Activated naive CD4-positive, alpha-beta T cell treated with anti-CD3 and anti-CD28 coated beads, Interleukin-2, amount 50 U/mL, for 72 hours (primary cell): ENCODE measurements around the gene CDKAL1. TPM values are rescaled to one million over a fixed set of nuclear protein-coding genes. Genes with fewer than 3 reads are reported as not detected.

Source experiments
- ATAC-seq, 2 donors: fragments of 150-1000 bp; cut with Tn5 transposase; 2 replicates each; pipeline ENCODE4 v1.10.0; 2021; ENCODE audit warnings: mild to moderate bottlenecking in 2 of 2, moderate library complexity in 2 of 2
- DNase-seq, 2 donors: peaks; one replicate each; pipeline ENCODE4 v3.0.0; 2021 to 2022; ENCODE audit warnings: low spot score in 2 of 2
- H3K27ac Mint-ChIP-seq, 2 donors: one replicate each; pipeline ENCODE4 v1.8.0; 2022; ENCODE audit warnings: mild to moderate bottlenecking in 2 of 2, mixed read lengths in 2 of 2
- H3K36me3 Mint-ChIP-seq, 2 donors: one replicate each; pipeline ENCODE4 v1.8.0; 2022; ENCODE audit warnings: mixed read lengths in 2 of 2
- H3K9me3 Mint-ChIP-seq, 2 donors: one replicate each; pipeline ENCODE4 v1.8.0; 2022; ENCODE audit warnings: mixed read lengths in 2 of 2
- total RNA-seq, 2 donors: library from RNA; stranded (reverse); gene quantifications; one replicate each; pipeline ENCODE4 v1.2.3, GENCODE V29; 2022

CDKAL1 gene
- total RNA-seq, 2 donors from 2014 or later: 24.5 to 30.3 TPM

- DNase-seq (no peak), ATAC-seq (no peak)
- H3K9me3 Mint-ChIP-seq: peaks cover 13 to 20% of the 10 kb centered on the region in 2 donors
- H3K27ac Mint-ChIP-seq: no peak overlapping the region
- peaks cover 29 to 38% of the 10 kb centered on the region in 2 donors for H3K36me3 Mint-ChIP-seq
These were observed 527.6 kb downstream of the CDKAL1 start for GRCh38 chr6:21061892-21062291.

- Mint-ChIP-seq H3K27ac (no peak overlapping the region), H3K9me3 (peaks cover 0 to 6% of the 10 kb centered on the region in 2 donors), H3K36me3 (peaks cover 15 to 19% of the 10 kb centered on the region in 2 donors)
- ATAC-seq (no peak), DNase-seq (no peak)
These were observed 530.6 kb downstream of the CDKAL1 start for GRCh38 chr6:21064756-21065340.

GRCh38 chr6:21067521-21067920 lies 533.3 kb downstream of the CDKAL1 start:
- H3K27ac Mint-ChIP-seq: no peak overlapping the region

GRCh38 chr6:21070620-21071019 lies 536.4 kb downstream of the CDKAL1 start:
- Mint-ChIP-seq H3K27ac (no peak overlapping the region), H3K9me3 (peaks cover 17 to 23% of the 10 kb centered on the region in 2 donors), H3K36me3 (peaks cover 50% of the 10 kb centered on the region in 2 donors)
- ATAC-seq (no peak), DNase-seq (no peak)

More at GRCh38 chr6:21067521-21067920, 533.3 kb downstream of the CDKAL1 start:
- peaks cover 39 to 41% of the 10 kb centered on the region in 2 donors for H3K36me3 Mint-ChIP-seq
- no peak for DNase-seq
- H3K9me3 Mint-ChIP-seq: peaks cover 15 to 18% of the 10 kb centered on the region in 2 donors
- no peak for ATAC-seq

GRCh38 chr6:21071780-21072468 lies 537.7 kb downstream of the CDKAL1 start:
- H3K9me3 Mint-ChIP-seq: peaks cover 21 to 23% of the 10 kb centered on the region in 2 donors
- H3K36me3 Mint-ChIP-seq: peaks cover 45 to 51% of the 10 kb centered on the region in 2 donors
- no peak for DNase-seq
- ATAC-seq: no peak
- H3K27ac Mint-ChIP-seq: no peak overlapping the region

- ATAC-seq (no peak), DNase-seq (no peak)
- H3K36me3 Mint-ChIP-seq: peaks cover 37 to 53% of the 10 kb centered on the region in 2 donors
- peaks cover 21 to 23% of the 10 kb centered on the region in 2 donors for H3K9me3 Mint-ChIP-seq
- no peak overlapping the region for H3K27ac Mint-ChIP-seq
These were observed 539.1 kb downstream of the CDKAL1 start for GRCh38 chr6:21073318-21073839.

GRCh38 chr6:21074484-21074883 lies 540.2 kb downstream of the CDKAL1 start:
- ATAC-seq: no peak
- H3K9me3 Mint-ChIP-seq: peaks cover 21 to 23% of the 10 kb centered on the region in 2 donors
- DNase-seq: no peak
- peaks cover 40 to 60% of the 10 kb centered on the region in 2 donors for H3K36me3 Mint-ChIP-seq
- H3K27ac Mint-ChIP-seq: no peak overlapping the region

GRCh38 chr6:21075986-21076385 lies 541.7 kb downstream of the CDKAL1 start:
- Mint-ChIP-seq H3K36me3 (peaks cover 34 to 48% of the 10 kb centered on the region in 2 donors), H3K9me3 (peaks cover 14 to 15% of the 10 kb centered on the region in 2 donors), H3K27ac (no peak overlapping the region)
- ATAC-seq: no peak
- DNase-seq: no peak

GRCh38 chr6:21078497-21078896 lies 544.2 kb downstream of the CDKAL1 start:
- no peak for DNase-seq
- peaks cover 0 to 4% of the 10 kb centered on the region in 2 donors for H3K9me3 Mint-ChIP-seq
- H3K36me3 Mint-ChIP-seq: peaks cover 12 to 23% of the 10 kb centered on the region in 2 donors
- H3K27ac Mint-ChIP-seq: no peak overlapping the region
- ATAC-seq: no peak

GRCh38 chr6:21079468-21080048 lies 545.3 kb downstream of the CDKAL1 start:
- H3K36me3 Mint-ChIP-seq: peaks cover 11 to 21% of the 10 kb centered on the region in 2 donors
- DNase-seq (no peak), ATAC-seq (no peak)
- H3K27ac Mint-ChIP-seq: no peak overlapping the region
- peaks cover 0 to 4% of the 10 kb centered on the region in 2 donors for H3K9me3 Mint-ChIP-seq

GRCh38 chr6:21080221-21080620 lies 546.0 kb downstream of the CDKAL1 start:
- ATAC-seq: no peak
- no peak for DNase-seq
- peaks cover 0 to 10% of the 10 kb centered on the region in 2 donors for H3K9me3 Mint-ChIP-seq
- H3K36me3 Mint-ChIP-seq: peaks cover 17 to 28% of the 10 kb centered on the region in 2 donors
- no peak overlapping the region for H3K27ac Mint-ChIP-seq

GRCh38 chr6:21082091-21082490 lies 547.8 kb downstream of the CDKAL1 start:
- peaks cover 0 to 6% of the 10 kb centered on the region in 2 donors for H3K9me3 Mint-ChIP-seq
- peaks cover 17 to 25% of the 10 kb centered on the region in 2 donors for H3K36me3 Mint-ChIP-seq
- ATAC-seq: no peak

GRCh38 chr6:21083708-21084107 lies 549.5 kb downstream of the CDKAL1 start:
- DNase-seq: no peak
- Mint-ChIP-seq H3K27ac (no peak overlapping the region), H3K9me3 (peaks cover 0 to 6% of the 10 kb centered on the region in 2 donors), H3K36me3 (peaks cover 15% of the 10 kb centered on the region in 2 donors)
- no peak for ATAC-seq

More at GRCh38 chr6:21082091-21082490, 547.8 kb downstream of the CDKAL1 start:
- no peak for DNase-seq
- no peak overlapping the region for H3K27ac Mint-ChIP-seq

GRCh38 chr6:21084656-21085055 lies 550.4 kb downstream of the CDKAL1 start:
- Mint-ChIP-seq H3K36me3 (peaks cover 11 to 12% of the 10 kb centered on the region in 2 donors), H3K9me3 (peaks cover 0 to 6% of the 10 kb centered on the region in 2 donors), H3K27ac (no peak overlapping the region)
- ATAC-seq (no peak), DNase-seq (no peak)

GRCh38 chr6:21085211-21085610 lies 551.0 kb downstream of the CDKAL1 start:
- DNase-seq (no peak), ATAC-seq (no peak)
- peaks cover 11 to 12% of the 10 kb centered on the region in 2 donors for H3K36me3 Mint-ChIP-seq
- no peak overlapping the region for H3K27ac Mint-ChIP-seq
- H3K9me3 Mint-ChIP-seq: peaks cover 0 to 6% of the 10 kb centered on the region in 2 donors

- DNase-seq (no peak), ATAC-seq (no peak)
- Mint-ChIP-seq H3K9me3 (peaks cover 0 to 6% of the 10 kb centered on the region in 2 donors), H3K27ac (no peak overlapping the region), H3K36me3 (peaks cover 7 to 11% of the 10 kb centered on the region in 2 donors)
These were observed 551.4 kb downstream of the CDKAL1 start for GRCh38 chr6:21085643-21086042.

- ATAC-seq: no peak
- H3K9me3 Mint-ChIP-seq: peaks cover 0 to 6% of the 10 kb centered on the region in 2 donors
- DNase-seq: no peak
- no peak overlapping the region for H3K27ac Mint-ChIP-seq
- H3K36me3 Mint-ChIP-seq: peaks cover 7 to 11% of the 10 kb centered on the region in 2 donors
These were observed 552.9 kb downstream of the CDKAL1 start for GRCh38 chr6:21087188-21087587.
